Activated CD4-positive, alpha-beta T cell treated with anti-CD3 and anti-CD28 coated beads for 48 hours (primary cell): Measurements from ENCODE around the gene MC1R.
A peak's percentile ranks its signal among the peaks of the same experiment; 100 is the strongest.
"Not testable (repeated sequence)": the region's sequence is repeated elsewhere in the genome, so short reads cannot be mapped to it uniquely, and the experiment has no call there.

ENCODE experiments used
- DNase-seq: peaks from one replicate; pipeline ENCODE4 v3.0.0-alpha.2; 2020

Gene MC1R

DNA sequence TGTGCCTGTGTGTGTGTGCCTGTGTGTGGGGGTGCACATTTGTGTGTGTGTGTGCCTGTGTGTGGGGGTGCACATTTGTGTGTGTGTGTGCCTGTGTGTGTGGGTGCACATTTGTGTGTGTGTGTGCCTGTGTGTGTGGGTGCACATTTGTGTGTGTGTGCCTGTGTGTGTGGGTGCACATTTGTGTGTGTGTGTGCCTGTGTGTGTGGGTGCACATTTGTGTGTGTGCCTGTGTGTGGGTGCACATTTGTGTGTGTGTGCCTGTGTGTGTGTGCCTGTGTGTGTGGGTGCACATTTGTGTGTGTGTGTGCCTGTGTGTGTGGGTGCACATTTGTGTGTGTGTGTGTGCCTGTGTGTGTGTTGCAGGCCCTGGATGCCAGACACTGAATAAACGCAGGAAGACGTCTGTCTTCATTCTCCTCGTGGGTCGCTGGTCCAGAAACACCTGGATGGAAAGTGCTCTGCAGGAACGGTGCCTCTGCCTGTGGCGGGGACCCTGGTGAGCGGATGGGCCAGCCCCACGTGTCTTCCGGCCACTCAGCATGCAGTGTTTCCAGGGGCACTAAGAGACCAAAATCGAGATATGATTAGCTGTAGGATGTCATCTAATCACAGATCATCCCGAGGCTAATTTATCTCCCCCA is 3.9 kb upstream of the MC1R start:
- not testable (repeated sequence) for DNase-seq

DNA sequence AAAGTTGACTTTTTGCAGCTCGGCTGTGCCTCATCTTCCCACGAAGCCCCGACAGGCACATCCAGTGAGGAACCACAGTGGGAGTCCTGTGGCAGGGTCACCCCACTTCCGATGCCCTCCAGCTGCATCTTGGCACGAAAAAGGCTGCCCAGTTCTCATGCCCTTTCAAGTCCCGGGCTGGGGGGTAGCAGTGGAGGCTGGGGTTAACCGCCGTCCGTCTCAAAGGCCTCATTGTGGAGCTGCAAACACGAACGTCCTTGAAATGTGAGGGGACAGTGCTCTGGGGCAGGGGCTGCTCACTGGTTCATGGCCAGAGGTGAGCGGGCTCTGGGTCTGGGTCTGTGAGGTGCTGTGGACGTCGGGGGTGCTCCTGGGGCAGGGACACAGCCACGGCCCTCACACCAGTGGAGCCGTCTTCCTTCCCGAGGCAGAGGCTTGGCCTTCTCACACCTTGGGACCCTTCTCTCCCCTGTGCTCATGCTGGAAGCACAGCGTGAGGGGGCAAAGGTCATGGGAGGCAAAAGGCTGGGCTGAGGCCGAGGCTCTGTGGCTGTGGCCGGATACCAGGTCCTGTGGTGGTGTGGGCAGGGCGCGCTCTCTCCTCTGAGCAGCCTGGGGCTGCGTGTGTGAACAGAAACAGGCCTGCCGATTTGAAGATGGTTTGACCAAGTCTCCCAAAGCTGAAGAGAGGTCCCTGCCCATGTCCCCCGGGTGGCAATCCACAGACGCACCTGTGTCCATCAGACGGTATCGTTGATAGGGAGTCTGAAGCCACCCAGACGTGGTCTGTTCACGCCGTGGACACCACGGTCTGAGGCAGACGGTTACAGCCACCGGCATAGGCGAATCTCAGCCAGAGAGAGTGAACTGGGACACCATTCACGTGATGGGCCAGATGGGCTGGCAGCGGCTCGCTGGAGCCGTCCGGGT is 3.1 kb upstream of the MC1R start:
- no peak for DNase-seq

DNA sequence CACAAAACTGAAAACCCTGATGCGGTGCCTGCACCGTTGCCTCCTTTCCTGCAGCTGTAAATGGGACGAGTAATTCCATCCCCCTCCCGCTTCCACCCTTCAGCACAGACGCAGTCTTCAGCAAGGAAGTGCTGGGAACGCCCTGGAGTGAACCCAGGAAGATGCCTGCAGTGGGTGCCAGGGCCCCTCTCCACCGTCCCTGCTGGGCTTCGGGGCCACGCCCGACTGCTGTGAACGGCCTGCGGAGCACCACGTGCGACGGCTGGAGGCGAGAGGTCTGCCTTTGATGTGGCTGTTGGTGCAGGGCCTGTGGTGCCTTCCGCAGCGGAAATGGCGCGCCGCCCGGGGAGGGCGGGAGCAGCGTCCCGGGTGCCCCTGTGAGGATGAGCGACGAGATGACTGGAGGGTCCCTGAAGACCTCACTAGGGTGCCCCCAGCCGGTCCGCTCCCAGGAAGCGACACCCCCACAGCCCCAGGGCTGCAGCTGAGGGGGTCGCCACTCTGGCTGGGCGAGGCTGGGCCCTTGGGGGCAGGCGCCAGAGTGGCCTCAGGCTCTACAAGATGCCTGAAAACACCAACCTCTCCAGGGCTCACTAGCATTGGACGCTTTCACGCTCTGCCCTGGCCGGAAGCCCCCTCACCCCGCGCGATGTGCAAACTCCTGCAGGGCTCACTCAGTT is 749 bp upstream of the MC1R start:
- DNase-seq = peak; percentile 84

DNA sequence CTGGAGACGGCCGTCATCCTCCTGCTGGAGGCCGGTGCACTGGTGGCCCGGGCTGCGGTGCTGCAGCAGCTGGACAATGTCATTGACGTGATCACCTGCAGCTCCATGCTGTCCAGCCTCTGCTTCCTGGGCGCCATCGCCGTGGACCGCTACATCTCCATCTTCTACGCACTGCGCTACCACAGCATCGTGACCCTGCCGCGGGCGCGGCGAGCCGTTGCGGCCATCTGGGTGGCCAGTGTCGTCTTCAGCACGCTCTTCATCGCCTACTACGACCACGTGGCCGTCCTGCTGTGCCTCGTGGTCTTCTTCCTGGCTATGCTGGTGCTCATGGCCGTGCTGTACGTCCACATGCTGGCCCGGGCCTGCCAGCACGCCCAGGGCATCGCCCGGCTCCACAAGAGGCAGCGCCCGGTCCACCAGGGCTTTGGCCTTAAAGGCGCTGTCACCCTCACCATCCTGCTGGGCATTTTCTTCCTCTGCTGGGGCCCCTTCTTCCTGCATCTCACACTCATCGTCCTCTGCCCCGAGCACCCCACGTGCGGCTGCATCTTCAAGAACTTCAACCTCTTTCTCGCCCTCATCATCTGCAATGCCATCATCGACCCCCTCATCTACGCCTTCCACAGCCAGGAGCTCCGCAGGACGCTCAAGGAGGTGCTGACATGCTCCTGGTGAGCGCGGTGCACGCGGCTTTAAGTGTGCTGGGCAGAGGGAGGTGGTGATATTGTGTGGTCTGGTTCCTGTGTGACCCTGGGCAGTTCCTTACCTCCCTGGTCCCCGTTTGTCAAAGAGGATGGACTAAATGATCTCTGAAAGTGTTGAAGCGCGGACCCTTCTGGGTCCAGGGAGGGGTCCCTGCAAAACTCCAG is 1.1 kb downstream of the MC1R start:
- no peak for DNase-seq

DNA sequence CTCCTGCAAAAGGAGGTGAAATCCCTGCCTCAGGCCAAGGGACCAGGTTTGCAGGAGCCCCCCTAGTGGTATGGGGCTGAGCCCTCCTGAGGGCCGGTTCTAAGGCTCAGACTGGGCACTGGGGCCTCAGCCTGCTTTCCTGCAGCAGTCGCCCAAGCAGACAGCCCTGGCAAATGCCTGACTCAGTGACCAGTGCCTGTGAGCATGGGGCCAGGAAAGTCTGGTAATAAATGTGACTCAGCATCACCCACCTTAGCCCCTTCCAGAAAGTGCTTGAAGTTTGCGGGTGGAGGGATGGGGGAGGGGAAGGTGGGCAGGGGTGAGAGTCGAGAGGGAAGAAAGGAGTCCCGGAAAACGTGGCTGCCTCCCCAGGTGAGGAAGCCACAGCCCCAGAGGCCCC is 2.1 kb downstream of the MC1R start:
- no peak for DNase-seq

DNA sequence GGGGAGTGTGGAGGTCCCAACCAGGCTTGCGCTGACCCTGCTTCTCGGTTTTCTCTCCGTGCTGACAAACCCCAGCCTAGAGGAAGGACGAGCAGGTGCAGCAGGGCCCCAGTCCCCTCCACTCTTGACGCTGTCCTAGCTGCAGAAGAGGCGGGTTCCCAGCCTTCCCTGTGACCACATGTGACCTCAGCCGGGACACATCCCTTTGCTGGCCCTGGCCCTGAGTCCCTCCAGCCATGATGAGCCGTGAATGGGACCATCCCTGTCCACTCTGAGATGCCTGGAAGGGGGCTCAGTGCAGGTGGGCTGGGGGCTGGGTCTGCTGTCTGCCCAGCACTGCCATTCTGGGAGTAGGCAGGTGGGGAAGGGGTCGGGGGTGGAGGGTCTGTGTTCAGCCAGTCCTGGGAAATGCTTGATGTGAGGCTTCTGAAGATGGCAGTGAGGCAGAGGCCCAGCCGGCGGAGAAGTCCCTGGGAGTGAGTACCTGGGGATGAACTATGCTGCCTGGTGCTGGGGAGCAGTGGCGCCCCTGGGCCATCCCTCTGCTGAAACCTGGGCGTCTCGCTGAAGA is 2.6 kb downstream of the MC1R start:
- no peak for DNase-seq

DNA sequence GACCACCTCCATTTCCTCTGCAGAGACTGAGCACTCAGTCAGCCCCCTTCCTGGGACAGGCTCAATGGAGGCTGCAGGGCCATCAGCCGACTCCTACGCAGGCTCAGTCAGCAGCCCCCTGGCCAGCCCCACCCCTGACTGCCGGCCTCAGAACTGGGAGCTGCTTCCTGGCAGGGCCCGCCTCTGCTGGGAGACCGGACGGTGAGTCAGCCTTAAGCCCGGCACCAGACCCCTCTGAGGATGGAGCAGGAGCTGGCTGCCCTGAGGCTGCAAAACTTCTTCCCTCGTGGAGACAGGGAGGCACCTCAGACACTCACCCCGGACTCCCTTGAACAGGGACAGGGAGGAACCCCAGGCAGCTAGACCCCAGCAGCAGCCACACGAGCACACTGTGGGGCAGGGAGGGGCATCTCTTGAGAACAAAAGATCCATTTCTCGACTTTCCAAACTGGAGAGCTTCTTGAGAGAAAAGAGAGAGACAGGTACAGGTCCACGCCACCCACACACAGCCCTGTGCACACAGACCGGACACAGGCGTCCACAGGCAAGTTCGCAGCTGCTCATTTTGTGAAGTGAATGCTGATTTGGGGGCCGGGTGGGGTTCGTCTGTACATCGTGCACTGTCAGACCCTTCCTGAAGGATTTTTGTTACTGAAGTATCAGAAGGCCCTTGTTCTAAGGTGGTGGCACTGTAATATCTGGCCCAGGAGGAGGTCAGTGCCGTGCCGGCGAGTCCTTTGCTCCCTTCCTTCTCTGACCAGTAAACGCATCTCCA is 3.2 kb downstream of the MC1R start:
- no peak for DNase-seq

DNA sequence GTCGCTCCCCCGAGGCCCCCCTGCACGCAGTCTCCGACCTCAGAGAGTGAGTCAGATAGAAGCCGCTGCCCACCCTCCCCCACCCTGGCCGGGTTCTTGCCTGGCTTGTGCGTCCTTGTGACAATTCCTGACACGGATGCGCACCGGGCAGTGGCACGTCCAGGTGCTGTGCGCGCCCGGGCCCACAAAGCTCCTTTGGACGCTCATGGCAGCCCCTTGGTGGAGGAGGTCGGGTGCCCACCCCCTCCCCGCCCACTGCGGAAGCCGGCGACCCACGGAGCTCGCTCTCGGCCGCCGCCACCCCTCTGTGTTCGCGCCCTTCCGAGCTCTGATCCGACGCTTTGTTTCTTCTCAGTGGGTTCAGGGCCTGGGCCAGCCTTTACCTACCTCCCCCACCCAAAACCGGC is 3.8 kb downstream of the MC1R start:
- peak; percentile 47 for DNase-seq

DNA sequence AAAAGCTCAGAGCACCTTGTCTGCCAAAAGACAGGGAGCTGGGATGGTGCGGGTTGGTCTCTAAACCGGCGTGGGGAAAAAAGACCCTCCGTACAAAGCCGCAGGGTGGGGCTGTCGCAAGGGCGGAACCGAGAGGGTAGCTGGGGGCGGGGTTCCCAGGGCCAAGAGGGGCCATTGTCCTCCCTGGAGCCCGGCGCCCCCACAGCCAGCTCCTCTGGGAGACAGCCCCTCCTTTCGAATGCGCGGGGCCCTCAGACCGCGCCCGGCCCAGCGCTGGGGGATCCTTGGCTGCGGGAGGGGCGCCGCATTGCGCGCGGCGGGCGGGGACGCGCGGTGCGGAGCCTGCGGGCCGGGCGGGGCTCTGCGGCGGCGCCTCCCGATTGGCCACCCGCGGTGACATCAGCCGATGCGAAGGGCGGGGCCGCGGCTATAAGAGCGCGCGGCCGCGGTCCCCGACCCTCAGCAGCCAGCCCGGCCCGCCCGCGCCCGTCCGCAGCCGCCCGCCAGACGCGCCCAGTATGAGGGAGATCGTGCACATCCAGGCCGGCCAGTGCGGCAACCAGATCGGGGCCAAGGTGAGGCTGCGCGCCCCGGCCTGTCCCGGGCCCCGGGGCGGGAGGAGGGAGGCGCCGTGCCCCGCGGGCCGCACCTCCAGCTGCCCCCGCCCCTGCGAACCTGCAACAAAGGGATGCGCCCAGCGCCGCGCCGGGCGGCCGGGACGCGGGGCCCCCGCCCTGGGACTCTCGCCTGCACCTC is 4.4 kb downstream of the MC1R start, which contains the start of gene TUBB3:
TUBB3 (plus strand) TSS at position 459 of the 756 bp plus-strand sequence; CDS start at position 519, 60 bp downstream.
- peak; percentile 64 for DNase-seq

DNA sequence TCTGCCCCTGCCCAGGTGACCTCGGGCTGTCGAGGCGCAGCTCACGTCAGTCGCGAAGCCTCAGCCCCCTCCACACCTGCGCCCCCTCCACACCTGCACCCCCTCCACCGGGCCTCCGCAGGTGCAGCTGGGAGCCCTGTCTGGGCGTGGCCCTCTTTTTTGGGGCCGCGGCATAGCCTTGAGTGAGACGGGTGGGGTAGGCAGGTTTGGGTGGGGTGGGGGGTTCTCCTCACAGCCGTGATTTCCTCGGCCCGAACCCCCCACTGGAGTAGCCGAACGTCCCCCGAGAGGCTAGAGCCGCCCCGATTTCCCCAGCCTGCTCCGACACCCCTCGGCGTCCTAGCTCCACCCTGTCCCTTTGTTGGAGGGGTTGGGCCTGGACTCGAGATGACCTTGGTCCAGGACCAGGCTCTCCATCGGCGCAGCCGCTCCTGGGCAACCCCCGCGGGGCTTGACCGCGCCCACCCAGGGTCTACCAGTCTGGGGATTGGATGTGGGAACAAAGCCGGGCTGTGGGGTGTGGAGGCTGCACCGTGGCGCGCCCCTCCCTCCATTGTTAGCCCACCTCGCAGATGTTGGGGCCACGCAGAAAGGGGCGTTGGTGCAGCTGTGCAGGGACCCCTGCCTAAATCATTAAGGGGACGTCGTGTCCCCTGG is 5.1 kb downstream of the MC1R start:
- no peak for DNase-seq

DNA sequence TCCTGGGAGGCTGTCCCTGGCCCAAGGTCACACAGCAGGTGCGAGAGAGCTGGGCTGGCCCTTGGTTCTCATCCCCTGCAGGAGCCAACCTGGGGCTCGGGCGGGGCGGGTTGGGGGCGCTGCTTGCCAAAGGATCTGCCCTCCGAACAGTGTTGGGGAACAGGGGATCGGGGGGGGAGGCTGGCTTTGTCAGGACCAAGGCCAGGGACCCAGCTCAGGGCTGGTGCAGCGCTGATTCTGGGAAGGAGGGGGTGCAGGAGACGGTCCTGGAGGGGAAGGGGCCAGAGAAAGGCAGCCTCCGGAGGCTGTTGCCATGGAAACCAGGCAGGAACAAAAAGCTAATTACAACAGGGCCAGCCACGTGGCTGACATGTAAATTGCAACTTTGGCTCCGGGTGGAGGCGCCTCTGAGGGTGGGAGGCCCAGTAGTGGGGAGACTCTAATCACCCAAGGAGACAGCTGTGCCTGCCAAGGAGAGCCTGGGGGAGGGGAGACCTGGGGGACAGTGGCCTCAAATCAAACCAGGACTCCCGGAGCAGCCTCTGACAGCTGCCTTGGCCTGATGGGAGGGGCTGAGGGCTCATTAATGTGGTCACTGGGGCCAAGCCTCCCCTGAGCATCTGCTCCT is 5.7 kb downstream of the MC1R start:
- DNase-seq = peak; percentile 52

DNA sequence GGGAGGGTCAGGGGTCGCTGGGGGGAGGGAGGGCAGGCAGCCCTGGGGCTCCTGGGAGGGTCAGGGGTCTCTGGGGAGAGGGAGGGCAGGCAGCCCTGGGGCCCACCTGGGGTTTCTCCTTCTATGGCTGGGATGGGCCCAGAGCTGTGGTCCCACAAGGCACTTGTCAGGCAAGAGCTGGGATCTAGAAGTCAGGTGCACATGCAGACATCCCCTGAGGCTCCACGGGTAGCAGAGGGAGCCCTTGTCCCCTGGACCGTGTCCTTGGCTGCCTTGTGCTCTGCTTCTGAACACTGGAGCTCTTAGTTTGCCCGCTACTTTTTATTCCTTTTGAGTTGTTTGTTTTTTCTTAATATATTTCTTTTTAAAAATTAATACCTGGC is 6.3 kb downstream of the MC1R start:
- DNase-seq = no peak

DNA sequence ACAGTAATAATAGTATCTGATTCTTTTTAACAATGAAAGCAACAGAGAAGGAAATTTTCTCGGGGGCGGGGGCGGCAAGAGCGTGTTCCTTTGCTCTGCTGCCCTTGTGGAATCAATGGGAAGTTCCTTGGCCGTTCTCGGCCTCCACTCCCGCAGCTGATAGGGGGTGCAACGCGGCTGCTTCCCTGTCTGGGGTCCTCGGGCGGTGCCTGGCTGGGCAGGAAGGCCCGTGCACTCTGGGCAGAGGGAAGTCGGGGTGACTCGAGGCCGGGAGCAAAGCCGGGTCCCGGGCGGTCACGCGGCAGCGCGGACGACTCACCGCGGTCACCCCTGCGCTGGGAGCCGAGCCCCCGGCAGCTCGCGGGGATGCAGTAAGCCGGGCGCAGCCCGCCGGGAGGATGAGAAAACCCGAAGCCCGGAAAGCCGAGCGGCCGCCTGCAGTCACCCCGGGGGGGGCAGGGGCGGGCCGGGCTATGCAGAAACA is 7.0 kb downstream of the MC1R start:
- DNase-seq = no peak

DNA sequence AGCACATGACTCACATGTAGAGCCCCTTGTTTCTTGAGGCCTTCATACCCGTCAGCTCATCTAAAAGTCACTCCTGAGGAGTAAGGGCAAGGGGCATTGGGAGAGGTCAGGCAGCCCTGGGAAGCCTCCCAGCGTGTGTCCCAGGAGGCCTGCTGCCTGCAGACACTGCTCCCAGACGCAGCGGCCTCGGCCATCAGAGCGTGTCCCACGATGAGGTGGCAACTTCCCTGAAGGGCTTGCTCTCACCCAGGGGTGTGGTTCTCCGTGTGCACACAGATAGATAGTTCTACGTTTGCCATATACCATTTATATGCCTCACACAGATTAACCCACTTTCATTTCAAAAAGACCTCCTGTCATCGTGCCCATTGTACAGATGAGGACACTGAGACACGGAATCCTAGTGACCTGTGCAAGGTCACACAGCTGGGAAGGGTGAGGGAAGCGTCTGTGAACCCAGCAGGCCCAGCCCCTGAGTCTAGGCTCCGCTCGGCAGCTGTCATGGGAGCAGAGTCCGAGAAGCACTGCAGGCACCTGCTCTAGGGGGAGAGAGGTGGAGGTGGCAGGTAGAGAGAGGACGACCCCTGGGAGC is 12.7 kb downstream of the MC1R start:
- no peak for DNase-seq

DNA sequence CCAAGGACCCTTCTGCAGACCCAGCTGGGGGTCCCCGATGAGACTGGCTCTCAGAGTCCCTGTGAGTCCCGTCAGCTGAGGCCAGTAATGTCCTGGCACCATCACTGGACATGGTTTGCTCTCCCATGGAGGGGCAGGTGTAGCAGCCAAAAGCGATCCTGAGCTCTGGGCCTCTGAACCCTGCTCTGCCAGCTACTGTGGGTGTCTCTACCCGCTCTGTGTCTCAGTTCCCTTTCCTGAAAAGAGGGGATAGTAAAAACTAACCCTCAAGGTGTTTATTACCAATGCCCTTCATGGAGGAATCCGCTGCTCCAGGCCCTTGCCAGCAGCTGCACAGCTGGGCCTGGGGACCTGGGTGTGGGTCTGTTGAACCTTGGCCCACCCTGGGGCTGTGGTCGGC is 13.3 kb downstream of the MC1R start:
- DNase-seq = no peak

DNA sequence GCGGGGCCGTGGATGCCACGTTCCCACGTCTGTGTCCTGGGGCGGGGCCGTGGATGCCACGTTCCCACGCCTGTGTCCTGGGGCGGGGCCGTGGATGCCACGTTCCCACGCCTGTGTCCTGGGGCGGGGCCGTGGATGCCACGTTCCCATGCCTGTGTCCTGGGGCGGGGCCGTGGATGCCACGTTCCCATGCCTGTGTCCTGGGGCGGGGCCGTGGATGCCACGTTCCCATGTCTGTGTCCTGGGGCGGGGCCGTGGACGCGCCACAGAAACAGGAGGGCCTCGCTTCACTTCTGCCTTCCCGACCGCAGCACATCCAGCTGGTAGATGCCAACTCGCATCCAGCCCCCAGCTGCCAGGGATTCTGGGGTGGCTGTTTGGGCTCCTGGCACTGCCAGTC is 15.4 kb downstream of the MC1R start:
- DNase-seq = not testable (repeated sequence)

DNA sequence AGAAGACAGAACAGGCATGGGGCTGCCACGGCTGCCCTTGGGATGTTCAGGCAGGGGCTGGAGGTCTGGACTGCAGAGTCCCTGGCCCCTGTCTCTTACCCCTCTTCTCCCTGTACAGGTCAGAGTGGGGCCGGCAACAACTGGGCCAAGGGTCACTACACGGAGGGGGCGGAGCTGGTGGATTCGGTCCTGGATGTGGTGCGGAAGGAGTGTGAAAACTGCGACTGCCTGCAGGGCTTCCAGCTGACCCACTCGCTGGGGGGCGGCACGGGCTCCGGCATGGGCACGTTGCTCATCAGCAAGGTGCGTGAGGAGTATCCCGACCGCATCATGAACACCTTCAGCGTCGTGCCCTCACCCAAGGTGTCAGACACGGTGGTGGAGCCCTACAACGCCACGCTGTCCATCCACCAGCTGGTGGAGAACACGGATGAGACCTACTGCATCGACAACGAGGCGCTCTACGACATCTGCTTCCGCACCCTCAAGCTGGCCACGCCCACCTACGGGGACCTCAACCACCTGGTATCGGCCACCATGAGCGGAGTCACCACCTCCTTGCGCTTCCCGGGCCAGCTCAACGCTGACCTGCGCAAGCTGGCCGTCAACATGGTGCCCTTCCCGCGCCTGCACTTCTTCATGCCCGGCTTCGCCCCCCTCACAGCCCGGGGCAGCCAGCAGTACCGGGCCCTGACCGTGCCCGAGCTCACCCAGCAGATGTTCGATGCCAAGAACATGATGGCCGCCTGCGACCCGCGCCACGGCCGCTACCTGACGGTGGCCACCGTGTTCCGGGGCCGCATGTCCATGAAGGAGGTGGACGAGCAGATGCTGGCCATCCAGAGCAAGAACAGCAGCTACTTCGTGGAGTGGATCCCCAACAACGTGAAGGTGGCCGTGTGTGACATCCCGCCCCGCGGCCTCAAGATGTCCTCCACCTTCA is 16.2 kb downstream of the MC1R start:
- no peak for DNase-seq

DNA sequence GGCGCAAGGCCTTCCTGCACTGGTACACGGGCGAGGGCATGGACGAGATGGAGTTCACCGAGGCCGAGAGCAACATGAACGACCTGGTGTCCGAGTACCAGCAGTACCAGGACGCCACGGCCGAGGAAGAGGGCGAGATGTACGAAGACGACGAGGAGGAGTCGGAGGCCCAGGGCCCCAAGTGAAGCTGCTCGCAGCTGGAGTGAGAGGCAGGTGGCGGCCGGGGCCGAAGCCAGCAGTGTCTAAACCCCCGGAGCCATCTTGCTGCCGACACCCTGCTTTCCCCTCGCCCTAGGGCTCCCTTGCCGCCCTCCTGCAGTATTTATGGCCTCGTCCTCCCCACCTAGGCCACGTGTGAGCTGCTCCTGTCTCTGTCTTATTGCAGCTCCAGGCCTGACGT is 17.0 kb downstream of the MC1R start:
- not testable (repeated sequence) for DNase-seq
